AG10803 (cell line): ENCODE measurements around the gene PLCH1.

Experiments
- DNase-seq: peaks from one replicate; pipeline ENCODE4 v3.0.0; 2010; ENCODE audit warnings: low read depth
- H3K4me3 ChIP-seq: 2 replicates; pipeline ENCODE4 v1.5.1; 2011; ENCODE audit warnings: mild to moderate bottlenecking, low read length, control low read depth
- TF ChIP-seq, protein P1 (sequence below): conservative IDR thresholded peaks from 2 replicates; pipeline ENCODE4 v1.5.1; 2011; ENCODE audit warnings: mild to moderate bottlenecking, low read length, control low read depth, inconsistent platforms

Gene PLCH1

GRCh38 chr3:155737844-155738460 is 6.9 kb downstream of the PLCH1 start:
- no peak overlapping the region for H3K4me3 ChIP-seq
- no peak for DNase-seq
- TF ChIP-seq, protein P1, sequence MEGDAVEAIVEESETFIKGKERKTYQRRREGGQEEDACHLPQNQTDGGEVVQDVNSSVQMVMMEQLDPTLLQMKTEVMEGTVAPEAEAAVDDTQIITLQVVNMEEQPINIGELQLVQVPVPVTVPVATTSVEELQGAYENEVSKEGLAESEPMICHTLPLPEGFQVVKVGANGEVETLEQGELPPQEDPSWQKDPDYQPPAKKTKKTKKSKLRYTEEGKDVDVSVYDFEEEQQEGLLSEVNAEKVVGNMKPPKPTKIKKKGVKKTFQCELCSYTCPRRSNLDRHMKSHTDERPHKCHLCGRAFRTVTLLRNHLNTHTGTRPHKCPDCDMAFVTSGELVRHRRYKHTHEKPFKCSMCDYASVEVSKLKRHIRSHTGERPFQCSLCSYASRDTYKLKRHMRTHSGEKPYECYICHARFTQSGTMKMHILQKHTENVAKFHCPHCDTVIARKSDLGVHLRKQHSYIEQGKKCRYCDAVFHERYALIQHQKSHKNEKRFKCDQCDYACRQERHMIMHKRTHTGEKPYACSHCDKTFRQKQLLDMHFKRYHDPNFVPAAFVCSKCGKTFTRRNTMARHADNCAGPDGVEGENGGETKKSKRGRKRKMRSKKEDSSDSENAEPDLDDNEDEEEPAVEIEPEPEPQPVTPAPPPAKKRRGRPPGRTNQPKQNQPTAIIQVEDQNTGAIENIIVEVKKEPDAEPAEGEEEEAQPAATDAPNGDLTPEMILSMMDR, result no peak

DNA sequence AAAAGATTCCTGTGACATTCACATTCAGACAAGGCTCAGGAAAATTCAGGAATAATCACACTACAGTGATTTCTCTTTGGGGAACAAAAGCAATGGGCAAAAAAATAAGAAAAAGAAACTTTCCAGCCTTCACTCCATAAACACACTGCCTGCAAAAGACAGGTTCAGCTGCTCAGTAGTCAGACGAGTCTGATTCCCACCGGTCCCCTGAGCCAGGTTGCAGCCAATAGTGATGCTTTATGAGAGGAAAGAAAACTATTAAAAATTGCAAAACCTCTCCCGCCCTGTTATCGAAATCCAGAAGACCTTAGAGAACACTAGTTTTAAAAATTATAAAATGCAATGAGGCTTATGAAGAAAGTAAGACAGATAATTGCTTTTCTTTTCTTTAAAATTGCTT is 8.5 kb downstream of the PLCH1 start:
- no peak for DNase-seq
- no peak overlapping the region for H3K4me3 ChIP-seq
- TF ChIP-seq, protein P1, result no peak

GRCh38 chr3:155730843-155731242 is 14.0 kb downstream of the PLCH1 start:
- no peak for DNase-seq
- H3K4me3 ChIP-seq, result no peak overlapping the region
- TF ChIP-seq, protein P1, result no peak

- DNase-seq, result no peak
- TF ChIP-seq, protein P1, result no peak
- H3K4me3 ChIP-seq, result no peak overlapping the region
These were observed 17.0 kb downstream of the PLCH1 start for GRCh38 chr3:155727836-155728235.

DNA sequence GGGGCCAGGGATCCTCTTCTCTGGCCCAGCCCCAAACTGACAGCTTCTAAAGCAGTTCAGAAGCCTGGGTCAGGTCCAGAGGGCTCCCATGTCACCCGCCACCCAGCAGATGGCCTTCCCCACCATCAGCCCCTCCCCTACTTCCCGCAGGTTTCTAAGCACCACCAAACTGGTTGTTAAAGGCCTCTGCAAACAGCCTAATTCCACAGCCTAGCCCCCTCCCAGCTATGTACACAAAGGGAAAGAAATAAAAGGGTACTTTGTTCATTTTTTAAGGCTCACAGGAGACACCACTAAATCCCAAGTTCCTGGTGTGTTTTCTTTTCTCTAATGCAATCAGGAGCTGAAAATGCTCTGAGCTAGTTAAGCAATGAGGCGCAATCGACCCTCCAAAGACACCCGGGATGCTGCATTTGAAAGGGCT is 30.6 kb downstream of the PLCH1 start:
- no peak overlapping the region for H3K4me3 ChIP-seq
- TF ChIP-seq, protein P1, result no peak
- no peak for DNase-seq

GRCh38 chr3:155712008-155712407 is 32.9 kb downstream of the PLCH1 start:
- DNase-seq, result peak; percentile 1
- H3K4me3 ChIP-seq, result no peak overlapping the region
- TF ChIP-seq, protein P1, result no peak

GRCh38 chr3:155704771-155705559 is 39.9 kb downstream of the PLCH1 start:
- no peak overlapping the region for H3K4me3 ChIP-seq
- DNase-seq, result peak; percentile 8
- TF ChIP-seq, protein P1, result no peak
